GM19467 (cell line): ENCODE data around the gene SALL4.
"Not testable (repeated sequence)": the region's sequence is repeated elsewhere in the genome, so short reads cannot be mapped to it uniquely, and the experiment has no call there.

Experiments
- ATAC-seq: cut with Tn5 transposase; IDR thresholded peaks from one replicate; pipeline ENCODE4 v1.9.1; 2021; ENCODE audit warnings: mild to moderate bottlenecking, moderate library complexity; ENCODE audit not compliant: unreplicated experiment

SALL4 gene

DNA sequence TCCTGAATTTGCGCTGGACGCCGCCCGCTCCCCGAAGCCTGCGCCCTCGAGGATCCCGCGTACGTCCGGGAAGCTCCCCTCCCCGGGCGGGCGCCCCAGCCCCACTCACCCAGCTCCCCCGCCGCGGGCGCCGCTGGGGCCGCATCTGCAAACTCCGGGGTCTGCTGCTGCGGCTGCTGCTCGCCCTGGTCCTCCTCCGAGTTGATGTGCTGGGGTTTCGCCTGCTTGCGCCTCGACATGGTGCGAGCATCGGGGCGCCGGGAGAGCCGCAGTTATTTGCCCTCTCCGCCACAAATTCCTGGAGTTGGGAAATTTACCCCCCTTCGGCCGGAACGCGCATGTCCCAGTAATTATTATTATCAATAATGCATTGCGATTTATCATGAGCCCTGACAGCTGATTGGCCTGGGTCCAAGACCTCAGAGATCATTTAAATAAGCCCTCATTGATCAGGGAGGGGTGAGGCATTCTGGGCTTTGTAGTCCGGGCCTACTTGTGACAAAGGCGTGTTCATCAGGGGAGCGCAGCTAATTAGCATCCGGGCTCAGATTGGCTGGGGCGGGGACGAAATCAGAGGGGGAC, at the start of gene SALL4:
Gene SALL4 (minus strand): TSS at position 352 of the 582 bp plus-strand sequence. CDS start 113 bp downstream, at position 239.
- ATAC-seq: no peak

DNA sequence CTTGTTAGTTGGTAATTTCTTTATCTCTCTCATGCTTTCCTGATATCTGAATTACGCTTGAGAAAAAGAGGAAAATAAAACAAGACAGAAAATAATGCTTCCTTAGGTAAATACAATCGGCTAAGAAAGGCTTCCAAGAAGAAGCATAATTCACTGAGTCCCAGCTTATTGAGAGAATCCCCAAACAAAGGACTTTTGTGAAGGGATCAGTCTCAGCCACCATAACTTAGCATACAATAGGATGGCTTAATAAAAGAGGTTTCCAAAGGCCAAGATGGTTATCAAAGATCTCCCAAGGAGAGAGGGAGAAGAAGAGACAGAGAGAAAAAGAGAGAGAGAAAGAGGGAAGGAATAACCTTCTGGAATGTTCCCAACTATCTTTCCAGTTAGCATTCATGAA, 46.0 kb upstream of the SALL4 start:
- ATAC-seq: no peak

DNA sequence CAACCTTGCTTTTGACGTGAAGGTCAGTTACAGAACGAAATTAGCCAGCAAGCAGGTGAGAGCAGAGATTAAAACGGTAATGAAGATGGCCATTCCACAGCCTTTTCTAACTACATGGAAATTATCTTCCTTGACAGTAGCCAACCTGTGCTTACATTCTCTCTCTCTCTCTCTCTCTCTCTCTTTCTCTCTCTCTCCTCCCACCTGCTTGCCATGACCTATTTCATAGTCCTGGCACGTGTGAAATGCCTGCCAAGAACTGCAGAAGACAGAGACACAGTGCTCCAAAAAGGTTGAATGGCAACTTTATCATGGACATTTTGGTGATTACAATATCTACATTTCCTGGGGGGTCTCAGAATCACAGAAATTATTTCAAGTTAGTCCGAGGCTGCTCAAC, 38.5 kb upstream of the SALL4 start:
- no peak for ATAC-seq

DNA sequence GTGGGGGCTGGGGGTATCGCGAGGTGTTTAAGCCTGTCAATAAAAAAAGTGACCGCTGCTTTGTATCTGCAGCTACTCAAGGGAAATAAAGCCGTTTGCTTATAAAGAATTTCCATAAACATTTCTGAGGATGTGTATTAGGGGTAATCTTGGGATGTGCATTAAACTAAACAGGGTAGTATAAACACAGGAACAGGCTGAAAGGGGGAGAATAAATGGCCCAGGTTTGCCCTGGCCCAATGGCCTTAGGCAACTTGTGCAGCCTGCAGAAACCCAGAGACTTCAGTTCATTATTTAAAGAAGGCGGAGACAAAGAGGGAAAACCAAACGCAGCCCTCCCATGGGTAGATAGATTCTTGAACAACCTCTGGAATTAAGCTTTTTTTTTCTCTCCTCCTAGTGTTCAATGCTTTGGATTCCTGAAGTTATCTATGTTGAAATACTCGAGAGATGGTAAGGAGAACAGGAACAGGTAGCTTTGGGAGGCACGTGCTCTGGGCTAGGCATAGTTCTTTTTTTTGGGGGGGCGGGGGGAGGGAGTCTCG, 35.6 kb upstream of the SALL4 start:
- no peak for ATAC-seq

DNA sequence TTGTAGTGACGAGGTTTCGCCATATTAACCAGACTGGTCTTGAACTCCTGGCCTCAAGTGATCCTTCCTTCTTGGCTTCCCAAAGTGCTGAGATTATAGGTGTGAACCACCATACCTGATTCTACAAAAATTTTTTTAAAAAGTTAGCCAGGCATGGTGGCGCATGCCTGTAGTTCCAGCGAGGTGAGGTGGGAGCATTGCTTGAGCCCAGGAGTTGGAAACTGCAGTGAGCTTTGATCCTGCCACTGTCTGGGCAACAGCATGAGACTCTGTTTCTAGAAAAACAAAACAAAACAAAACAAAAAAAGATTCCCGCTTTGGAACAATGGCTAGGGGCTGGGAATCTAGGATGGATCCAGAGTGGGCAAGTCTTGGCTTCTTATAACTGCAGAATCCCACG, 35.1 kb upstream of the SALL4 start:
- no peak for ATAC-seq

DNA sequence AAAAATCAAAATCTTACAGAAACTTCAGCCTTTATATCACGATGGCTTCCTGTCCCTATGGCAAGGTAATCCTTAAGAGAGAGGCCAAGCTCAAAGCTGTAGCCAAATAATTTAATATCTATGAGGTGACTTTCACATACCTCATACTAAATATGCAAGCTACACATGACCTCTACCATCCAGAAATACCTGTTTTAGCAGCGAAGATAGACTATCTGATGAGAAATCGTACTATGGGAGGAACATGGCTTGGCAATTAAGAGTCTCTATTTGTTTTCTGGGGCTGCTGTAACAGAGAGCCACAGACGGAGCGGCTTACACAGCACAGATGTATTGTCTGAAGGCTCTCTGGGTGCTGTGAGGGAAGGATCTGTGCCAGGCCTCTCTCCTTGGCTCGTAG, 31.0 kb upstream of the SALL4 start:
- no peak for ATAC-seq

DNA sequence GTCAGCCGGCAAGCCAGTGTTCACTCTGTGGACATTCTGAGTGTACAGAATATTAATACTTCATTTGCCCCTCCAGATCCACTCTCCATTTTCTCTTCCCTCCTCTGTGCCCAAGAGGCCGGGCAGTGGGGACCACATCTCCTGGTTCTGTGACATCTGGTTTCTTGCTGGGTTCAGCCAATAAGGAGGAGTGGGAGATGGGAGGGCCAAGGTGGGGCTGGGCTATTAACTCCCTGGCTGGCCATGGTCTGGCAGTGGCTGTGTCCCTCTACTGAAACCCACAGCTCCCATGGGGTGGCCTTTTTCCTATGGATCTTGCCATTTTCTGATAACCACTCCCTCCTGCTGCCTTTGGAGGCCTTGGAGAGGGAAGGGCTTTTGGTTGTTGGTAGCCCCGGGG, 30.0 kb upstream of the SALL4 start:
- no peak for ATAC-seq

DNA sequence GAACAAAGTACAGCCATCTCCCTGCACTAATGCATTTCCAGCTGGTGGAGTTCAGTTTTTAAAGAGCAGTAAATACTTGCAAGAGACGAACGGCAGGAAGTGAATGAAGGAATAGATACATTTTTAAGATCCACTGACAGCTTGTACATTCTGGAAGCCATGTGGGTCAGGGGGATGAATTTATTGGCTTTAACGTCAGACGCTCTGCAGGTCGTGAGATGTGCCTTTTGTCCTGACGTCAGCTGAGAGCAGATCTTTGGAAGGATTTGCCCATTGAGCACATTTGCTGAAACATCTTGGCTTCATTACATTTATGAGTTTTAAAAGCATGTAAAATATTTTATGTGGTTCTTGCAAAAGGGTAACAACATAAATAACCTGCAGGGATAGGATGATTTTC, 29.5 kb upstream of the SALL4 start:
- ATAC-seq: no peak

DNA sequence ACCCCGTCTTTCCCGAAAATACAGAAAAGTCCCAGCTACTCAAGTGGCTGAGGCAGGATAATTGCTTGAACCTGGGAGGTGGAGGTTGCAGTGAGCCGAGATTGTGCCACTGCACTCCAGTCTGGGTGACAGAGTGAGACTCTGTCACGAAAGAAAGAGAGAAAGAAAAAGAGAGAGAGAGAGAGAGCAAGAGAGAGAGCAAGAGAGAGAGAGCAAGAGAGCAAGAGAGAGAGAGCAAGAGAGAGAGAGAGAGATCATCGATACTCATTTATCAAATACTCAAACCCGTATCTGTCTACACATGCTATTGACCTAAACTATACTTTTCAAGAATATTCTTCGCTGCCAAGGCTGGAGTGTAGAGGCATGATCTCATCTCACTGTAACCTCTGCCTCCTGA, 28.2 kb upstream of the SALL4 start:
- ATAC-seq: no peak

DNA sequence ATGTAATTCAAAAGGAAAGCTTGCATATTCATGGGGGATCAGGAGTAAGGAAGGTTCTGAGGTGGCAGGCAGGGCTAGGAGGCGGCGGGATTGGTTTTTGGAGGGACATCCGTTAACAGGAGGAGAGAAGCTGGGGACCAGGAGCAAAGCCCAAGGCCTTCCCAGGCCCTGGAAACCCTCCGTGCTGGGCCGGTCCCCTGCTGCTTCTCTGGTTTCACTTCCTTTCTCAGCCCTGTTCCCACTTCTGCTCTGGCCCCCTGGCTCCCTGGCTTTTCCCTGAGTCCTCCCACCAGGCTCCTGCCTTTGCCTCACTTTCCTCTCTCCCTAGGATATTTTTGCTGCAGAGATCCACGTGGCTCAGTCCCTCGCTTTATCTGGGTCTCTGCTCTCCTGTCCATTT, 26.4 kb upstream of the SALL4 start:
- no peak for ATAC-seq

DNA sequence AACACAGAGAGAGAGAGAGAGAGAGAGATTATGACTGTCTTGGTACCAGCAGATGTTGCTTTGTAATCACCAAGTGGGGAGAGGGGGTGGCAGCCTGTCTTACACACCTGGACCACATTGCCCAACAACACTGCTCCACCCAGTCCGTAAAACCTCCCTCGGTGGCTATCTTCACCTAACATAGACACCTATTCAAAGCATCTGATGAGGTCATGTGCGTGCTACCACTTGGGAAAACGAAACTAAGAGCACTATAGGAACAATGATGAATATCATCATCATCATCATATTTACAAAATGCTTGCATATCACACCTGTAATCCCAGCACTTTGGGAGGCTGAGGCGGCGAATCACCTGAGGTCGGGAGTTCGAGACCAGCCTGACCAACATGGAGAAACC, 24.1 kb upstream of the SALL4 start:
- no peak for ATAC-seq

DNA sequence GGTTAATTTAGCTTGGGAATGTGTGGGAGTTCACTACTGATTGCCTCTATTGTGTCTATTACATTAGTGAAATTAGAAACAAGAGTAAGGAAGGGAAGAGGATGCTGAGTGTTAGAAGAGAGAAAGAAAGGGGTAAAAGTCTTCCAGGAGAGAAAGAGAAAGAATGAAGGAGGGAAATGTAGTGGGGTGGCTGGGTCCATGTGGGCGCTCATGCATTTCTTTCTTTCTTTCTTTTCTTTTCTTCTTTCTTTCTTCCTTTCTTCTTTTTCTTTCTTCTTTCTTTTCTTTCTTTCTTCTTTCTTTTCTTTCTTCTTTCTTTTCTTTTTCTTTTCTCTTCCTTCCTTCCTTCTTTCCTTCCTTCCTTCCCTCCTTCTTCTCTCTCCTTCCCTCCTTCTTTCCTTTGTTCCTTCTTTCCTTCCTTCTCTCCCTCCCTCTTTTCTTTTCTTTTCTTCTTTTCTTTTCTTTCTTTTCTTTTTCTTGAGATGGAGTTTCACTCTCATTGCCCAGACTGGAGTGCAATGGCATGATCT, 16.2 kb upstream of the SALL4 start:
- no peak for ATAC-seq

DNA sequence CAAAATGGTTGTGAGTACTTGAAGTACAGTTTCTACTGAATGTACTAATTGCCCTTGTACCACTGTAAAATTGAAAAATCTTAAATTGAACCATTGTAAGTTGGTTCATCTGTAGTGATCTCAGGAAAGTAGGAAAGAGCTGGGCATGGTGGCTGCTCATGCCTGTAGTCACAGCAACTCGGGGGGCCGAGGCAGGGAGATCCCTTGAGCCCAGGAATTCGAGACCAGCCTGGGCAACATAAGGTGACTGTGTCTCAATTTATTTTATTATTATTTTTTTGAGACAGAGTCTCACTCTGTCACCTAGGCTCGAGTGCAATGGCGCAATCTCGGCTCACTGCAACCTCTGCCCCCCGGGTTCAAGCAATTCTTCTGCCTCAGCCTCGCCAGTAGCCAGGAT, 14.5 kb upstream of the SALL4 start:
- ATAC-seq: not testable (repeated sequence)

DNA sequence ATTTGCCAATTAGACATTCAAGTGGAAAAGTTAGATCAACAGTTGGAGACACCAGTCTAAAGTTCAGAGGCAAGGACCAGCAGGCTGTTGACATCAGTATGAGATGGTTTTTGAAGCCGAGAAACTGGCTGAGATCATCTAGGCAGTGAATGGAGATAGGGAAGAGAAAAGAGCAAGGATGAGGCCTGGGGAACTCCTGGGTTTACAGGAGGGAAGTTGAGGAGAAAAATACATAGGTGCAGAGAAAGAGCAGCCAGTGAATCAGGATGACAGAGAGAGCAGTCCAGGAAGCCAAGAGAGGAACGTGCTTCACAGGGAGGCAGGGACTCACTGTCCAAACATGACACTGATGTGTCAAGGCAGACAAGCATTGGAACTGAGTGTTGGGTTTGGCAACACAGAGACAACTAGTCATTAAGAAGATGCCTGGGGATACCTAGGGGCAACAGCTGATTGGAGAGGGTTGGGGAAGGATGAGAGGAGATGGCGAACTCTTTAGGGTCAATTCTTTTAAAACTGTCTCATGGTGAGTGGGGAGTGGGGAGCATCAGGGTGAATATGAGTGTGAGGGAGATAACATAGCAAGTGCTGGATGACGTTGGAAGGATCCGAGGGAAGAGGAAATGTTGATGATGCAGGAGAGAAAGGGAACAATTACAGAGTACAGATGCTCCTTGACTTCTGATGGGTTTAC, 13.2 kb upstream of the SALL4 start:
- no peak for ATAC-seq

DNA sequence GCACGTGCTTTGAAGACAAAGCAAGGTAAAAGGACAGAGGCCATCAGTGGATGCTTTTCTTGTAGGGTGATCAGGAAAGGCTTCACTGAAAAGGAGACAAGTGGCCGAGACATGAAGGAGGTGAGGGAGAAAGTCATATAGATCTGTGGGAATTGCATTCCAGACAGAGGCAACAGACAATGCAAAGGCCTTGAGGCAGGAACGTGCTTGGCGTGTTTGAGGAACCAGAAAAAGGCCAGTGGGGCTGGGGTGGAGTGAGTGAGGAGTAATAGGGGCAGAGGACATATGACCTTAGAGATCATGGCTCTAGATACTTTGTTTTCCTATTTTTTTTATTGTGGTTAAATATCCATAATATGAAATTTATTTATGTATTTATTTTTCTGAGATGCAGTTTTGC, 10.5 kb upstream of the SALL4 start:
- no peak for ATAC-seq

DNA sequence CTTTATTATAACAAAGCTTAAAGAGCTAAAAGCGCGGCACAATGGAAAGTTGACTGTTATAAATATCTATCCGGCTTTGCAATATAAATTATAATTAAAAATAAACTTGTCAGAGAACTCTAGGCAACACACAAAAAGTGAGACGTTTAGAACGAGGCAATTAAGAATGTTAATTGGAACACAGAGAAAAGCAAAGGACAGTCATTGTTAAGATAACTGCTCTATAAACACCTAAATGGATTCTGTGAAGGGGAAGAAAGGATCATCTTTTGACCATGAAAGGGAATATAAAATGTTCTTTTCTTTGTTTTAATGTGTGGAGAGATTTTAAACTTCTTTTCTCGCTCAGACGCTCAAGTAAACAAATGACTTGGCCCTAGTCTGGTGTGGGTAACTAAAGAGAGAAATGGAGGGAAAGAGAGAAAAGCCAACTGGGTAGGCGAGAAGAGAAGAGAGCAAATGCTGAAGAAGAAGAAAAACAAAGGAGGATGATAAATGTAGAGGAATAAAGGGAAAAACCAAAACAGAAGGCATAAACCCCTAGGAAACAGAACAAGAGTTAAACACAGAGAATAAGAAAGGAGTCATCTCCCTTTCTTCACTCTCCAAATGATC, 9.3 kb upstream of the SALL4 start:
- no peak for ATAC-seq

DNA sequence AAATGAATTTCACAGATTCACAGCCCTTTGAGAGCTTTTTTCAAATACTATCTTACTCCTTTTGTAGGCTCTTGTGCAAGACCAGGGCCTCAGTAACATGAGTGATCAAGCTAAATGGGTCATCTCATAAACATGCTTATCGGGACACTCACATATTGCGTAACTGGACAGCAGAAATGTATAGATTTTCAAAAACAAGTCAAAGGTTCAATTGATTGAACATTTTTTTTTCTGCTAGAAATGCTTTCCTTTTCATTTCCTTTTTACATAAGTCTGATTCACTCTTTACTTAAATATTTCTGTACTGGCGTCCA, 8.7 kb upstream of the SALL4 start:
- no peak for ATAC-seq

DNA sequence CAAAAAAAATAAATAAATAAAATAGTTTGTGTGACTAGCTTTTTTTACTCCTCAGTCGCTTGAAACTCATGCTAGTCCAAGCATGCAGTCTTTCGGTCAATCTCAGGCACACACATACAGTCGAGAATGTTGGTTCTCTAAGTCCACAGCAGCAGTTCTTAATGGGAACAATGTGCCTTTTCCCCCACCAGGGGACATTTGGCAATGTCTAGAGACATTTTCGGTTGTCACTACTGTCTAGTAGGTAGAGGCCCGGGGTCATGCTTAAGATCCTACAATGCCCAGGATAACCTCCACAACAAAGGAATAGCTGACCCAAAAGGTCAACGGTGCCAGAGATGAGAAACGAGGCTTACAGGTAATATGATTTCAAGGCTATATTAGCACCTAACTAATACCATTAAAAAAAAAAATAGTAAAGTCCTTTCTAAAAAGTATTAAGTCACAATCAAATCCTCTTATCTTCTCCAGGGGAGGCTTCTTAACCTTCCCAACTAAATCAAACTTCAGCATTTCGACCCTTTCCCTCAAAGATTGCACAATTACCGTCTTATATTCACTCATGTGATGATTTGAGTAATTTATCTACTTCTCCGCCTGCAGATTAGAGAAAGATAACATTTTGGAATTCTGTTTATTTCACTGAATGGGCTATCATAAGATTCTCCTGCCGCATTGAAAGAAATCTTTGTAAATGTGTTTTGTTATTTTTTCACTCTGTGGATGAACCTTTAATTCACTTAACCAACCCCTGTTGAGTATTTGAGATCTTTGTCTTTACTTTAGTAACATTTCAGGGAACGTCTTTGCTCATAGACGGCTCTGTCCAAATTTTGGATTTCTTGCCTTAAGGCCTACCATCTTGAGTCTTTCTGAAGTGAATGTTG, 8.1 kb upstream of the SALL4 start:
- ATAC-seq: no peak

DNA sequence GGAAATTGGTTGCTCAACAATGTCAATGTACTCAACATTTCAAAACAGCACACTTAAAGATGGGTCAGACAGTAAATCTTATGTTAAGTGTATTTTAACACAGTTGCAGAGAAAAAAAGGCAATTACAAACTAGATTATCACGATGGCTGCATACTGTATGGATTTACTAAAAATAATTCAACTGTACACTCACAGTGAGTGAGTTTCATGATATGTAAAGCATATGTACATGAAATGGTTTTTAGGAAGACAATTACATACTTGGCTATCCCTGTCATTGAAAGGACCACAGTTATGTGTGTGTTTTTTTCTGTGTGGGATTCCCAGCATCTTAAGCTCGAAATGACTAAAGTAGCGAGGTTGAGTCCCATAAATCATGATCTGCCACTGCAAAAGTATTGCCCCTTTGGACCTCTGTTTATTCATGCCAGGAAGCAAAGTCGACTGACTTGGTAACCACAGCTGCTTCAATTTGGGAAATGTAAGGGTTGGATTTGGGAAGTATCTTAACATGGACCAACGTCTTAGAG, 5.5 kb upstream of the SALL4 start:
- ATAC-seq: no peak

DNA sequence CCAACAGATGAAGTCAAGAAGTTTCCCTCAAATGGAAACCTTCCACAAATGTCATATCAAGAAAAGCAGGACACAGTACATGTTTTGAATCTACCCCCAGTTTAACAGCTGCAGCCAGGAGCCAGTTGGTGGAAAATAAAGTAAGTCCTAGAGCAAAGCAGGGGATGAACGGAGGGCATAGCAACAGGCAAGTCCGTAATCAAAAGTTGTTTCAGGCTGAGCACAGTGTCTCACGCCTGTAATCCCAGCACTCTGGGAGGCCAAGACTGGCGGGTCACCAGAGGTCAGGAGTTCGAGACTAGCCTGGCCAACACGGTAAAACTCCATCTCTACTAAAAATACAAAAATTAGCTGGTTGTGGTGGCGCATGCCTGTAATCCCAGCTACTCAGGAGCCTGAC, 2.4 kb upstream of the SALL4 start:
- ATAC-seq: no peak
